SW 1271 (cell line): ENCODE data around the gene PLPPR1.

Source experiments
- DNase-seq, 2 experiments: peaks; one replicate each; lab custom pipeline; 2025; lab: John Stamatoyannopoulos, UW

The PLPPR1 gene

GRCh38 chr9:101352892-101353463, 324.5 kb downstream of the PLPPR1 start:
- no peak for DNase-seq

DNA sequence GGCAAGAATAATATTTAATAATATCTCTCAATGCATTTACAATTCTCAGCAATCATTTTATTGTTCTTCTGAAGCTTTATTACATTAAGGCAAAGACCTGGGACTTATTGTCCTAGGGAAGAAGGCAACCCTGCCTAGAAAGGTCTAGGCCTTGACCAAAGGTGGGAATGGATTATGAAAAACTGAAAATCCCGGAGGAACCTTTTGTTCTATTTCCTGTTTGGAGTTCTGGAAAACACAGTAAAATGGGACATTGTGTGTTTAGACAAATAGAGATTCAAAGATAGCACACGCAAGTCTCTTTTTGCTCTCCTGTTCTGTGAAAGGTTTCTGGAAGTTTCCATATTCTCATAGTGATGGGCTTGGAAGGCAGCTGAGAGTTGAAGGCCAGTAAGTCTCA, 325.2 kb downstream of the PLPPR1 start:
- DNase-seq = no peak

- no peak for DNase-seq
Observed at GRCh38 chr9:101354143-101354764, 325.7 kb downstream of the PLPPR1 start.

GRCh38 chr9:101354765-101355708, 326.5 kb downstream of the PLPPR1 start:
- no peak for DNase-seq

GRCh38 chr9:101356619-101357018, 328.1 kb downstream of the PLPPR1 start:
- no peak for DNase-seq

DNA sequence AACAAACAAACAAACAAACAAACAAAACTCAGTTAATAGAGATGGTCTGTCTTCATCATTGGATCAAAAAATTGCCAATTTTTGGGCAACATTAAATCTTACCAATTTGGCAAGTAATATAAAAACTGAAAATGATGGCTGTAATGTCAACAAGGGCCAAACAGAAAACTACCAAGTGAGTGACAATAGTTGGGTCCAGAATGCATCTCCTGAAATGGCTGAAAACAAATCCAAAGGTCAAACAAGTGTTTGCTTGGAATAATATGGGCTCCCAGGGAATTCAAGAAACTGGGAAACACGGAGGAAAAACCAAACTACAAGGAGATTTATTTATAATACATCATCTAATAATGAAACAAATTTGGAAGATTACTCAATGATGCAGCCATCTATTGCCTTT, 331.2 kb downstream of the PLPPR1 start:
- no peak for DNase-seq

DNA sequence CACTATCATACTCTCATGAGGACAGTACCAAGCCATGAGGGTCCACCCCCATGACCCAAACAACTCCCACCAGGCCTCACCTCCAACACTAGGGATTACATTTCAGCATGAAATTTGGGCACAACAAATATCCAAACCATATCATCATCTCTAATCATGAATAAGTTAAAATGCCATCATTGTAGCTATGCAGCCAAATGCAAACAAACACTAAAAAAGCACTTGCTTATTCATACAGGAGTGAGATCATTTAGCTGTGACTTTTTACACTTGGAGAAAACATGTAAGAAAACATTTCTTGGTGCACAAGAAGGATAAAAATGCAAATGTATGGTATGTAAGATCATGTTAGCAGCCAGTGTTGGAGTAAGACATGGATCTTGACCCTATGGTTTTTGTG, 332.1 kb downstream of the PLPPR1 start:
- no peak for DNase-seq

GRCh38 chr9:101362450-101362849, 333.9 kb downstream of the PLPPR1 start:
- no peak for DNase-seq

GRCh38 chr9:101365181-101365580, 336.7 kb downstream of the PLPPR1 start:
- DNase-seq = no peak

DNA sequence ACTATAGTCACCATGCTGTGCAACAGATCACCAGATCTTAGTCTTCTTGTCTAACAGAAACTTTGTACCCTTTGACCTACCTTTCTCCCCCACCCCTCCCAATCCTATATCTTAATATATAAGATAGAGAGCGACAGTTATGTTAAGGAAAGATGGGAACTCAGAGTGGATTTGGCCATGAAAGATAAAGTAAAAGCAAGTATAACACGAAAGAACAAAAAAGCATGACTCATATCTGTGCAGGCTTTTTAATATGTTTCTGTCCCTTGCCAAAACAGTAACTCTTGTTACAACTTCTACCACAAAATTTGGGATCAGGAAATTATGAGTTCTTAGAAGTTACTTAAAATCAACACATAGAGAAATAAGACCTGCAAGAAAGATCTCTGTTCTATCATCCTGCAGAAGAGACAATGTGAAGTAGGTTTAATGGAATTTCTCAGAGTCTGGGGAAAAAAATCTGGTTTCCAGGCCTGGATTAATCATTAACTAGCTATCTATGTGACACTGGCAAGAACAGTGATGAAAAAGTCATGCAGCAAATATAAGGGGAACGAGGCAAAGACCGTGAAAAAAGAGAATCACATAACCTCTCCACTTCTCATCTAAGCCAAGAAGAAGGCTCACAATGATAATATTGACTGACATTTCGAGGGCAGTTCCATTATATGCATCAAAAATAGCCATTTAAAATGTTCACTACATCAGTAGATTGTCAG, 337.7 kb downstream of the PLPPR1 start:
- DNase-seq = no peak

- no peak for DNase-seq
Observed at GRCh38 chr9:101367323-101367722, 338.8 kb downstream of the PLPPR1 start.

GRCh38 chr9:101369286-101369685, 340.8 kb downstream of the PLPPR1 start:
- DNase-seq = no peak

DNA sequence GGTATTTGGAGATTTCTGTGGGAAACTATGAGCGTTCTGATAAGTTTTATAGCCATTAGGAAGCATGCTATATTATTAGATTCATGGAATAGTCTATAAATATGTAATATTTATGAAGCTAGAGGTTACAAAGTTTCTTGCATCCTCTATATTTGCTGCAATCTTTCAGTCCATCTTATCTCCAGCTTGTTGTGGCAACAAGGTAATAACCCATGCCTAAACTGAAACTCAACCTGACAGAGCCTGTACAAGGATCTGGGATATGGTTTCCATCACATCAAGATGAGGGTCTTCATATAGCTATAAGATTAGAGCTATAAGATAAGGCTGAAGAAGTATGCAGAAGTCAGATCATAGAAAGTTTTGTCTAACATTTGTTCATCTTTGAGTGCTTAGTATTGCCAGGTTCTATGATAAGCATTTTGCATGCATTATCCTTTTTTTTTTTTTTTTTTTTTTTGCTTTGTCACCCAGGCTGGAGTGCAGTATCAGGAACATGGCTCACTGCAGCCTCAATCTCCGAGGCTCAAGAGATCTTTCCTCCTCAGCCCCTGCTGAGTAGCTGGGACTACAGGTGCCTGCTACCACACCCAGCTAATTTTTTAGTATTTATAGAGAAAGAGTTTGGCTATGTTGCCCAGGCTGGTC, 341.5 kb downstream of the PLPPR1 start:
- DNase-seq = no peak

DNA sequence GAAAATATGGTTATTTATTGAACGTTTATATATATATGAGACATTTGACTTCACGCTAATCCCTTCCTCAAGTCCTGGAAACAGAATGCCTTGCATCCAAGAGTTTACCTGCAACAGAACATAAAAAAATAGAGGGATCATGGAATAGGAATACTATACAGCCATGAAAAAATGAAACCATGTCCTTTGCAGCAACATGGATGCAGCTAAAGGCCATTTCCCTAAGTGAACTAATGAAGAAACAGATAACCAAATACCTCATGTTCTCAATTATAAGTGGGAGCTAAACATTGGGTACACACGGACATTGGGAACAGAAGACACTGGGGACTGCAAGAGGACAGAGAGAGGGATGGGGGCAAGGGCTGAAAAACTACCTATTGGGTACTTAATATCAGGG, 343.3 kb downstream of the PLPPR1 start:
- no peak for DNase-seq

GRCh38 chr9:101372327-101373118, 344.0 kb downstream of the PLPPR1 start:
- no peak for DNase-seq
